HG03442 (cell line): ENCODE results near the gene CAPN10.

Experiments used
- ATAC-seq: cut with Tn5 transposase; IDR thresholded peaks from one replicate; pipeline ENCODE4 v1.9.1; 2021; ENCODE audit warnings: mild to moderate bottlenecking, moderate library complexity; ENCODE audit not compliant: unreplicated experiment

Gene CAPN10

DNA sequence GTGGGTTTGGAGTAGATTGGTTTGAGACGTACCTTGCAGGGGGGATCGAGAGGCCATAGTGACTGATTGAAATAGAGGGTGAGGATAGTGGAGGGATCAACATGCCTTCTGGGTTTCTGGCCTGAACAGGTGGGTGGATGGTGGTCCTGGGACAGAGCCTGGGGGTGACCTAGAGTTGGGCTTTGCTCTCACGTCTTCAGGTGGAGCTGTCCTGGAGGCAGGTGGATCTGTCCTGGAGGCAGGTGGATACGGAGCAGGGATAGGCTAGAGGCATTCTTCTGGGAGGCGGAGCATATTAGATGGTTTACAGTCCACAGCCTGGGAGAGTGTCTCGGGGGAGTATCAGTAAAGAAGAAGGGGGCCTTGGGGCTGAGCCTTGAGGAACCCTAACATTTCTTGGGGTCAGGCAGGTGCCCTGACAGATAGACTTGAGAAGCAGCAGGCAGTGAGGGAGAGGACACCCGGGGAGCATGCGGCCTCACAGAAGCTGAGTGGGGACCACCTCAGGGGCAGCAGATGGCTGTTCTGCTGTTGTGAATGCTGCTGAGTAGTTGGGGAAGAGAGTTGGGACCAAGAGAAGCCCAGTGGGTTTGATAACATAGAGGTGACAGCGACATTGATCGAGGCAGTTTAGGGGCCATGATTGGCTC lies 1.6 kb downstream of the CAPN10 start:
- ATAC-seq, result no peak

DNA sequence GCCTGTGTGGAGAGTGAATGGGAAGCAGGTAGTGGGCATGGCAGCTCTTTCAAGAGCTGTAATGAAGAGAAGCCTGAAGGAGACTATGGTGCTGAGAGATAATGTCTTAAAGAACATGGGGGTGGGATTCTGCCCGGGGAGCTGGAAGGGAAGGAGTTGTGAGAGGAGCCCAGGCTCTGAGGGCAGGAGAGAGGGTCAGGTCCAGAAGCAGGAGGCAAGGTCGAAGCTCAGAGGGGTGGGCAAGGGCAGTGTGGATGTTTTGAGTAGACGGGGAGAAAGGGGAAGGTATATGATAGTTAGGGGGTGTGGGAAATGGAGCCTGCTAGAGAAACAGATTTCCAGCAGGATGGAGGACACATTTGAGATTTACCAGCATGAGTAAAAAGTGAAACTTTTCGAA lies 2.1 kb downstream of the CAPN10 start:
- ATAC-seq, result no peak

DNA sequence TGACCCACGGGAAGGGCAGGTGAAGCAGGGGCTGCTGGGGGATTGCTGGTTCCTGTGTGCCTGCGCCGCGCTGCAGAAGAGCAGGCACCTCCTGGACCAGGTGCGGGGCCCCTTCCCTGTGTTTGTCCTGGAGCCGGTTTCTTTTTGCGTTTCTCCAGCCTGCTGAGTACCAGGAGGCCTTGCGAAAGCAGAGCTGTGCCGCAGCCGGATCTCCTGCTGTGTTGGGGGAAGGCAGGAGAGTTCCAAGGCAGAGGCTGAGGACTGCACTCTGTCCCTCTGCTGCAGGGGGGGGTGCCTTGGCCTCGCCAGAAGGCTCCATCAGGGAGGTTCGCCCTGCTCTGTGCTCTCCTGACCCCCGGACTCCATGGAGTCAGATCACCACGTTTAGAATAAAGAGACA lies 2.8 kb downstream of the CAPN10 start:
- no peak for ATAC-seq

DNA sequence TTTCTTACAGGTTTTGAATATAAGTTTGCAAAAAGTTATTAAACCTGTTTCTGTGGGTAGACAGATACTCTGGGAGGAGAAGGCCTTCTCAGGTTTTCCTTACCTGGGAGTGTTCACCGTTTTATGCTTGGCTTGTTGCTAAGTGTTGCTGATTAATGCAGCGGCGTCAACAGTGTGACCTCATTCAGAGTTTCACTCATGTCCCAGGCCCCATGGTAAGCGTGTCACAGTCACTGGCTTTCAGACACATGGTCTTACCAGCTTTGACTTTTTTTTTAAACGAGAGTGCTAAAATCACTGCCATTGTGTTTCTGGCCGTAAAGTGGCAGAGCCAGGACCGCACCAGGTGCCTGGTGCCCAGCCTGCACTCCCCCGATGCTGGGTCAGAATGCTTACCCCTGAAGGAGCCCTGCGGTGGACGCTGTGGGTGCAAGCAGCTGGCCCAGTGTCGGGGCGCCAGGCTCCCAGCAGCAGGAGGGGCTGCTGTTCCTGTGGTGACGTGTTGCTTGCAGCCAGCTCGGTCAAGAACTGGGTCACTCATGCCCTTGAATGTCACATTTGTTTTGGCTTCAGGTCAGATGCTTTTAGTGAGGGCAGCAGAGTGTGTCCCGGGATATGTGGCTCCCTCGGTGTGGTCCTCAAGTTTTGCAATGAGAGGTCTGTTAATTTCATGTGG lies 3.5 kb downstream of the CAPN10 start:
- no peak for ATAC-seq

DNA sequence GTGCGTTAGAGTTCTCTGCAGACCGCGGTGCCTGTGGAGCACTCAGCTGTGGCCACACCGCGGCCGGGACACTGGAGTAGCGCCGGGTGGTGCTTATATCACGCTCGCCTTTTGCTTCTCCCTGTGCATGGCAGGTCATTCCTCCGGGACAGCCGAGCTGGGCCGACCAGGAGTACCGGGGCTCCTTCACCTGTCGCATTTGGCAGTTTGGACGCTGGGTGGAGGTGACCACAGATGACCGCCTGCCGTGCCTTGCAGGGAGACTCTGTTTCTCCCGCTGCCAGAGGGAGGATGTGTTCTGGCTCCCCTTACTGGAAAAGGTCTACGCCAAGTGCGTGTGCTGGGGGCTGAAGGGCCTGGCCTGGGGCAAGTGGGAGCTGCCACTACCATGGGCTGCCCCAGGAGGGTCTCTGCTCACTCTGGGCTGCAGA lies 4.2 kb downstream of the CAPN10 start:
- ATAC-seq, result no peak

DNA sequence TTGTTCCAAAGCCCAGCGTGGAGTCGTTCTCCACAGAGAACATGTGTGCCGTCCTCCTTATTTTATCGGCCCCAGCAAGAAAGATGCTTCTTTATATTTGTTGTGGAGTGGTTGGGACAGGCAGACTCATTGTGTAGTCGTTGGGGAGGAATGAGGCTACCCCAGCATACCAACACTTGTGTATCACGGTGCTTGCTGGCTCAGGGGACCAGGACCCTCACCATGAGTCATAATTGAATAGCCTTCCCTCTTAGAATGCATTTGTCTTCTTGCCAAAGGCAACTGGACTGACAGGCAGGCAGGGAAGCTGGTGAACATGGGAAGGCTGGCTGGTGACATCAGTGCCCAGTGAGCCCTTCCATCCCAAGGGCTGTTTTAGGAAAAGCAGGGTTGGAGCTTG lies 4.7 kb downstream of the CAPN10 start:
- ATAC-seq, result no peak

DNA sequence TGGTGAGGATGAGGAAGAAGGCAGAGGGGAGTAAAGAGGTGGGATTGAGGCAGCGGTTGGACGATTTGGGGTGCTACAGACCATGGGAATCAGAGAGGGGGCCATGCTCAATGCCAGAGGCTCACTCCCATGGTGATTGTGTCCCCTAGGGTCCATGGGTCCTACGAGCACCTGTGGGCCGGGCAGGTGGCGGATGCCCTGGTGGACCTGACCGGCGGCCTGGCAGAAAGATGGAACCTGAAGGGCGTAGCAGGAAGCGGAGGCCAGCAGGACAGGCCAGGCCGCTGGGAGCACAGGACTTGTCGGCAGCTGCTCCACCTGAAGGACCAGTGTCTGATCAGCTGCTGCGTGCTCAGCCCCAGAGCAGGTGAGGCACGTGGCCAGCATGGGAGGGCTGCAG lies 5.2 kb downstream of the CAPN10 start:
- ATAC-seq, result no peak

DNA sequence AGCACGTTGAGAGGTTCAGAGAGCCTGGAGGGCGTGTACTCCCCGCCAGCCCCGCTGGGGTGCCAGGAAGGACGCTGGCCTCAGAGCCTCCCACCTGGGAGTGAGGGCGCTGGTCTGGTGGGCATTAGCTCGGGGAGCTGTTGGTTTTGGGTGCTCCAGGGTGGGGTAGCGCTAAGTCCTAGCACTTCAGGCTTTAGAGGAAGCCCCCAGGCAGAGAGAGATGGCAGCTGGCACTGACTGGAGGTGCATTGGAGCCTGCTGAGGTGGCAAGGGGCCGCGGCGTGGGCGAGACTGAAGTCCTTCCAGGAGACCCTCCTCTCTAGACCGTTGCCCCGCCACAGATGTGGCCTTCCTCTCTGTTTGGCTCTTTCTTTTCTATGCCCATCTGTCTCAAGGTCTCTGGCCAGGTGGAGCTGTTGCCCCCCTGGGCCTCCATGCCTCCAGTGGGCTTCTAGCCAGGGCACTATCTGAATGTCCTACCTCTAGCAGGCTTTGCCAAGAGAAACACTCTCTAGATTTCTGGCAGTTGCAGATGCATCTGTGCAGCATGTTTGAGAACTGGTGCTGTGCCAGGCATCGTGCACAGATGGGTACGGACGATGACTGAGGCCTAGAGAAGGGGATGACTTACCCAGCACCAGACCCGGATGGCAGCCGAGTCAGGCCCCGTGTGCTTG lies 6.6 kb downstream of the CAPN10 start:
- ATAC-seq, result no peak

DNA sequence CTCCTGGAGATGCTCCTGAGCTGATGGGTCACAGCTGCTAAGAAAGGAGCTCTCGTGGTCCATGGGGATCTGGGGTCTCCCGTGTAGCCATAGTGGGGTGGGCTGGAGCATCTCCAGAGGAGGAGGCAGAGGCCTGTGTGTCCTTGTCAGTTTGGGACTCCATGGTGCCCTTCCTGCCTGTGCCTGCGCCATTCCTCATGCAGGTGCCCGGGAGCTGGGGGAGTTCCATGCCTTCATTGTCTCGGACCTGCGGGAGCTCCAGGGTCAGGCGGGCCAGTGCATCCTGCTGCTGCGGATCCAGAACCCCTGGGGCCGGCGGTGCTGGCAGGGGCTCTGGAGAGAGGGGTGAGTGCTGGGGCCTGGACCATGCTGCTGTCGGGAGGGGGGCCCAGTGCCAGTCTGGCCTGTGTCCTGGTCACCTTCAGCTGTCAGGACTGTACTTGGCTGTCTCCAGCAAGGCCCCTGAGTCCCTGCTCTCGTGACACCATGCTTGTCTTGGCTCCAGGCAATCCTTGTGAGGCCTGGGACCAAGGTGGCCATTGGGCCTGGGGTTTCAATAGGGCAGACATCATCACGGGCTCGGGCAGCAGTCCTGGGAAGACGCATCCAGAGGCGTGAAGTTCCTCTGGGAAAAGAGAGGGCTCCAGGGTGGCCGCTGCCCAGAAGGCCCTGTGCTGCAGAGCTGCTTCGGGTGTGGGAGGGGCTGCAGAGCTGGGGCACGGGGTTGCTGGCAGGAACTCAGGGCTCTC lies 7.3 kb downstream of the CAPN10 start:
- ATAC-seq, result no peak

DNA sequence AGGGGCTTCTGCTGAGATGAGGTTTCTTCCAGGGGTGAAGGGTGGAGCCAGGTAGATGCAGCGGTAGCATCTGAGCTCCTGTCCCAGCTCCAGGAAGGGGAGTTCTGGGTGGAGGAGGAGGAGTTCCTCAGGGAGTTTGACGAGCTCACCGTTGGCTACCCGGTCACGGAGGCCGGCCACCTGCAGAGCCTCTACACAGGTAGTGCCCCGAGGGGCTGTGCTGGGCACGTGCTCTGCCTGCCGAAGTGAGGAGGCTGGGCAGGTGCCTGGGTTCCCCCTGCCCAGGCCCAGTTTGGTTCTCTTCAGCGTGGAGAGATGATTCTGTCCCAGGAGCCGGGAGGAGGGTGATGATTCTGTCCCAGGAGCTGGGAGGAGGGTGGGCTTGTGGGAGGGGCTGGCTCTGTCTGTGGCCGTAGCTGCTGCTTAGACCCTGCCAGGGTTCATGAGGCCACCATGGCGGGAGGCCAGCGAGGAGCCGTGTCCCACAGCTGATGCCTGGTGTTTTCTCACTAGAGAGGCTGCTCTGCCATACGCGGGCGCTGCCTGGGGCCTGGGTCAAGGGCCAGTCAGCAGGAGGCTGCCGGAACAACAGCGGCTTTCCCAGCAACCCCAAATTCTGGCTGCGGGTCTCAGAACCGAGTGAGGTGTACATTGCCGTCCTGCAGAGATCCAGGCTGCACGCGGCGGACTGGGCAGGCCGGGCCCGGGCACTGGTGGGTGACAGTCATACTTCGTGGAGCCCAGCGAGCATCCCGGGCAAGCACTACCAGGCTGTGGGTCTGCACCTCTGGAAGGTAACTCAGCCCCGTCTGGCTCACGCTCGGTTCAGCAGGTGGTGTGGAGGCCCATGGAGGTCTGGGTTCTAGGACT lies 8.2 kb downstream of the CAPN10 start:
- ATAC-seq, result no peak

DNA sequence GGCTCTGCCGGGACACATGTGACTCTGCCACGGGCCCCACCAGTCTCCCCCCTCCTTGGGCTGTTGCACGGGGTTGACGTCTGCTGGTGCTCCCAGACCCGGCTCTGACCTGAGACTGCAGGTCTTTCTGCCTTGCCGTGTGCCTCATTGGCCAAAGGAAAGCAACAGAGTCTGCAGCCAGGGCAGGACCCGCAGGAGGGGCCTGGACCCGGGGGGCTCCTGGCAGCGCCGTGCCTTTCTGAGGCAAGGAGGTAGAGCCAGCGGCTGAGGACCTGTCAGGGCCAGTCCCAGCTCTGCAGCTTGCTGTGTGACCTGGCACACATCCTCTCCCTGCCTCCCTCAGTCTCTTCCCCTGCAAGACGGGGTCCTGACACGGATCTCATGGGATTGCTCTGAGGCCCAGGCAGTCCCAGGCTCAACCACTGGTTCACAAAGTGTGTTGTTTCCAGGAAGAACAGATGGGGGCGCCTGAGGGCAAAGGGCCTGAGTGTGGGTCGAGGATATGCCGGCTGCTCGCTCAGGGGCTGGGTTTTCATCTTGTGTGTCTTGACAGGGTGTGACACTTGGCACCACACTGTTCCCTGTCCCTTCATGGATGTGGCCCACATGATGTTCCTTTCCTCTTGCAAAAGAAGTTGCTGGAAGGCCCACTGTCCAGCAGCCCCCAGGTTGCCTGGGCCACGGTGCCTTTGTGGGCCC lies 9.0 kb downstream of the CAPN10 start:
- no peak for ATAC-seq

DNA sequence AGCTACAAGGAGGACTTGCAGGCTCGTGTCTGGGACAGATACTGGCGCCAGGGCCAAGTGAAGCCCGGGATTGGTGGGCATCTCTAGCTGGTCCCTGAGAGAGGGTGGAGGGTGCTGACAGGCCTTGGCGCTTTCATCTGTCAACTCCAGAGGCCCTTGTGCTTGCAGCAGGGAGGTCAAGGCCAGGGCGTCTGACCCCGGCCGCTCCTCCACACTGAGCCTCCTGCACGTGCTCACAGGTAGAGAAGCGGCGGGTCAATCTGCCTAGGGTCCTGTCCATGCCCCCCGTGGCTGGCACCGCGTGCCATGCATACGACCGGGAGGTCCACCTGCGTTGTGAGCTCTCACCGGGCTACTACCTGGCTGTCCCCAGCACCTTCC lies 9.5 kb downstream of the CAPN10 start:
- no peak for ATAC-seq

DNA sequence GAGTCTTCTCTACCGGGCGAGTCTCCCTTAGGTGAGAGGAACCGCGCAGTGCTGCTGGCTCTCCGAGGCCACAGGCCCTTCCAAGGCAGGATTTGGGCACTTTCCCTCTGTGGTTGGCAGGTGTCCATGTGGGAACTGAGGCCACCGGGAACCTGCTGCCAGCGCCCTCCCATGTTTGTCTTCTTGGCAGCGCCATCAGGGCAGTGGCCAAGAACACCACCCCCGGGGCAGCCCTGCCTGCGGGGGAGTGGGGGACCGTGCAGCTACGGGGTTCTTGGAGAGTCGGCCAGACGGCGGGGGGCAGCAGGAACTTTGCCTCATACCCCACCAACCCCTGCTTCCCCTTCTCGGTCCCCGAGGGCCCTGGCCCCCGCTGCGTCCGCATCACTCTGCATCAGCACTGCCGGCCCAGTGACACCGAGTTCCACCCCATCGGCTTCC lies 10.0 kb downstream of the CAPN10 start:
- ATAC-seq, result no peak

DNA sequence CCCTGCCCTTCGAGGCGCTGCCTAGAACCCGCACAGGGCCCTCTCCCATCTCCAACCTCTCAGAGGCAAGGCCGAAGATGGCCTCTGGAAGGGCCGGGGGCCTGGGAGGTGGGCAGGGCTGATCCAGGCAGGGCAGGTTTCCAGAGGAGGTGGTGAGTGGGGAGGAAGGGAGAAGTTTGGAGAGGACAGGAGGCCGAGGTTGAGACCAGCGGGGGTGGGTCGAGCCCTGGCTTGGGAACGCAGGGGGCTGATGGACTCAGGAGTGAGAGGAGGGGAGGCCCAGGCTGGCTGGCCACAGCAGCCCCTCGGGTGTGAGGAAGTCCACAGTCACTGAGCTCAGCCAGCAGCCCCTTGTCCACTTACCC lies 10.5 kb downstream of the CAPN10 start:
- no peak for ATAC-seq

DNA sequence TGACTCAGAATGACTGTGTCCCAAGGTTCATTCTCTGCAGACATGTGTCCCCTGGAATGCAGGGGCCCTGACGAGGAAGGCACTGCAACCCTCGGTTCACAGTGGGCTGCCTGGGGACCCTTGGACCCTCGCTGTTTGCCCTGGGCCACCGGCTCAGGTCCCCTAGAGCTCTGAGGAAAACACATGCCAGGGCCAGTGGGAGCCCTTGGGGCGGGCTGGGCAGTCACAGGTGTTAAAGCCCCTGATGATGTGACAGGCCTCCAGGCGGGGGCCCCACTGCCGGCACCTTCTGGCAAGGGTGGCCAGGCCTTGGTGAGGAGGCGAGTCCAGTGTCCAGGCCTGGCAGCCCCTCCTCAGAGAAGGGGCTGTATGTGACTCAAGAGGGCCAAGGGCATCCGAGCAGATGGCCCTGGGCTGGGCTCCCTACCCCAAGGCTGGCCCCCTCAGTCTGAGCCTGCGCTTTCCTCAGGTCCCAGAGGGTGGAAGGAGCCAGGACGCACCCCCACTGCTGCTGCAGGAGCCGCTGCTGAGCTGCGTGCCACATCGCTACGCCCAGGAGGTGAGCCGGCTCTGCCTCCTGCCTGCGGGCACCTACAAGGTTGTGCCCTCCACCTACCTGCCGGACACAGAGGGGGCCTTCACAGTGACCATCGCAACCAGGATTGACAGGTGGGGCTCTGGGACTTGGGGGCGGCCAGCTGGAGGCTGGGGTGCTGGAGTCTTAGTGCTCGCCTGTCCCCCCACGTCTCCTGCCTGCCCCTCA lies 11.1 kb downstream of the CAPN10 start:
- ATAC-seq, result no peak

DNA sequence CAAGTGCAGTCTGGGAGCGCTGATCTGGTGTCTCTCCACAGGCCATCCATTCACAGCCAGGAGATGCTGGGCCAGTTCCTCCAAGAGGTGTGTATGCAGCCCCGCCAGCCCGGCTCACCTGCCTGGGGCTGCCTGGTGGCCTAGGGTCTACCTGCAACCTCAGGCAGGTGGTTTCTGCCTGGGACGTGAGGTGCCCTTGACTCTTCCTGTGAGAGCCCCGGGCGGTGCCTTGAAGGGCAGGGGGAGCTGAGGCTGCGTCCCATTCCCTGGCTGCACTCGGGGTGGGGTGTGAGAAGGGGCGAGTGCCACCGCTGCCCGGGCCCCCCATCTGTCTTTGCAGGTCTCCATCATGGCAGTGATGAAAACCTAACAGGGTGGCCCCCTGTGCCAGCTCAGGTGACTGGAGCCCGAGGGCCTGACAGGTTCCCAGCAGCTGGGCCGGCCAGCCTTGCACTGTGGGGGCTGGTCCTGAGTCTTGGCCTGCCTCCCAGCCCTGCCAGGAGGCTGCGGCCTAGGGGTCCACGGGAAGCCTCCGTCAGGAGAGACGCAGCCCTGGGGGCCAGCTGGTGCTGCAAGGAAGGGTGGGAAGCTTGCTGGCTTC lies 11.9 kb downstream of the CAPN10 start:
- no peak for ATAC-seq

DNA sequence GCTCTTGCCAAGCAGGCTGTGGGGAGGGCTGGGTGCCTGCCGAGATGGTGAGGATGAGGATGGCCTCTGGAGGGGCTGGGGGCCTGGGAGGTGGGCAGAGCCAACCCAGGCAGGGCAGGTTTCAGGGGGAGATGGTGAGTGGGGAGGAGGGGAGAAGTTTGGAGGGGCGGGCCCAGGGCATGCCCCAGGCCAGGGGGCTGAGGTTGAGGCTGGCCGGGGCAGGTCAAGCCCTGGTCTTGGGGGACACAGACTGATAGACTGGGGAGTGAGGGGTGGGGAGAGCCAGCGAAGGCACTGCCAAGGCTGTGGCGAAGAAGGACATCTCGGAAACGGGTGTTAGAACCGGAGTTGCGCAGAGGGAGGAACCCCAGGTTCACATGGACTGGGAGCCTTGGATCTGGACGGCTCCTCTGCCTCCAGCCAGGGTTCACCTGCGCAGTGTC lies 12.6 kb downstream of the CAPN10 start:
- no peak for ATAC-seq

DNA sequence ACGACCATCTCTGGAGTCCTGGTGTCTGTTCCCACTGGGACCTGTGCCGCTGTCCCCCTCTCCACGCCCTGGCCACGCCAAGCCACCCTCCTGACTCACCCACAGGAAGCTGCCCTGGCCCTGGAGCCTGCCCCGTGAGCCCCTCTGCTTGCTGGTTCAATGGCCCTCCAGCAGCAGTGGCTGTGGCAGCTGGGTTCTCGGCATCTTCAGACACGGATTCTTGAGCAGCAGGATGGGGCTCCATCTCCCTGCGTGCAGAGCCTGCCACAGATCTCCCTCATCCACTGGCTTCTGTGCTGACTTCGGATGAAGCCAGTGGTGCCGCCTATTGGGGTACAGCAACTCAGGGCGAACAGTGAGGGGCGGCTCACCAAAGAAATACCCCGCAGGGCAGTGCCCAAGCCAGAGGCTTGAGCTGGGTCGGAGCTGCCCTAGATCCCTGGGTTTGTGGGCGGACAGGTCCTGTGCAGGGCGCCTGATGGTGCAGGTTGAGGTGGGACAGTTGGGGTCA lies 14.0 kb downstream of the CAPN10 start:
- ATAC-seq, result no peak
